ENCODE results near the gene MLLT6. TPM values are rescaled to one million over a fixed set of nuclear protein-coding genes. Genes with fewer than 3 reads are reported as not detected.

Gene MLLT6
- total and polyA plus RNA-seq, 2 of the 4 experiments (the other 2 are of a cell fraction), result 7.2 to 21.2 TPM

GRCh38 chr17:38740806-38741205 is 35.7 kb downstream of the MLLT6 start:
- Histone ChIP-seq H3K18ac (ENCODE audit: low read depth, low read length) (no peak overlapping the region), H3K27ac (ENCODE audit: insufficient read depth, low read length) (no peak overlapping the region), H2BK120ac (ENCODE audit: low read depth, low read length) (no peak overlapping the region), H2BK5ac (ENCODE audit: low read depth, low read length, poor library complexity, severe bottlenecking) (no peak overlapping the region), H3K9me1 (ENCODE audit: insufficient read depth, low read length) (peaks cover 14% of the 10 kb centered on the region), H2BK15ac (ENCODE audit: low read depth, low read length) (no peak overlapping the region), H3K79me1 (ENCODE audit: low read depth in 1 of 2, low read length in 2 of 2) (peaks cover 15 to 71% of the 10 kb centered on the region in 2 experiments), H4K91ac (ENCODE audit: insufficient read depth, low read depth, low read length) (no peak overlapping the region), H3K9ac (ENCODE audit: low read depth, low read length) (no peak overlapping the region), H2AK5ac (ENCODE audit: low read depth, low read length) (0 out of 2 replicates have a peak overlapping the region, but pooled peaks have one; percentile 19), H4K5ac (ENCODE audit: low read depth, low read length) (no peak overlapping the region), H3K9me3 (ENCODE audit: control insufficient read depth, insufficient read depth, low read length) (no peaks in the 10 kb centered on the region), H3K27me3 (ENCODE audit: control insufficient read depth, insufficient read depth, low read length) (no peaks in the 10 kb centered on the region), H3K4me3 (ENCODE audit: insufficient read depth, low read depth, low read length) (no peak overlapping the region), H2BK20ac (ENCODE audit: low read depth, low read length) (no peak overlapping the region), H3K23ac (ENCODE audit: low read depth, low read length) (0 out of 2 replicates have a peak overlapping the region, but pooled peaks have one; percentile 49), H3K36me3 (ENCODE audit: control insufficient read depth, insufficient read depth, low read length) (peaks cover 34% of the 10 kb centered on the region), H3K4me1 (ENCODE audit: control insufficient read depth, insufficient read depth, low read length) (peaks cover 15% of the 10 kb centered on the region), H4K8ac (ENCODE audit: low read depth in 2 of 2, low read length in 2 of 2) (no peak overlapping the region), H3K4me2 (ENCODE audit: low read depth, low read length) (no peak overlapping the region), H2AFZ (replicated peaks; ENCODE audit: low read length, poor library complexity) (no peak overlapping the region), H3K14ac (replicated peaks; ENCODE audit: low read depth, low read length) (no peak overlapping the region), H4K20me1 (ENCODE audit: insufficient read depth, low read length) (peaks cover 71% of the 10 kb centered on the region), H2AK9ac (replicated peaks; ENCODE audit: low read depth, low read length, poor library complexity) (no peak overlapping the region), H3K4ac (ENCODE audit: low read depth, low read length) (no peak overlapping the region), H3K56ac (ENCODE audit: extremely low read depth, insufficient read depth, low read length) (no peak overlapping the region)
- DNase-seq (no peak), ATAC-seq (ENCODE audit: low read depth) (no peak)
- no TSS peak for BruUV-seq (replicated peaks)
- ChIA-PET POLR2A (ENCODE audit: unreplicated experiment) (no interaction called here), CTCF (no interaction called here)
- in situ Hi-C loops (cut with MboI; ENCODE audit: low sequenced_read_pairs) (no loop called here), dilution Hi-C loops (cut with HindIII; ENCODE audit: low sequenced_read_pairs, unreplicated experiment) (no loop called here), intact Hi-C loops (cut with micrococcal nuclease) (no loop called here)
- no CpG with 5 or more reads among the region's 4 CpGs for WGBS, 2 experiments (ENCODE audit: extremely low coverage in 2 of 2, insufficient read length in 1 of 2)
- TF ChIP-seq, protein P1, sequence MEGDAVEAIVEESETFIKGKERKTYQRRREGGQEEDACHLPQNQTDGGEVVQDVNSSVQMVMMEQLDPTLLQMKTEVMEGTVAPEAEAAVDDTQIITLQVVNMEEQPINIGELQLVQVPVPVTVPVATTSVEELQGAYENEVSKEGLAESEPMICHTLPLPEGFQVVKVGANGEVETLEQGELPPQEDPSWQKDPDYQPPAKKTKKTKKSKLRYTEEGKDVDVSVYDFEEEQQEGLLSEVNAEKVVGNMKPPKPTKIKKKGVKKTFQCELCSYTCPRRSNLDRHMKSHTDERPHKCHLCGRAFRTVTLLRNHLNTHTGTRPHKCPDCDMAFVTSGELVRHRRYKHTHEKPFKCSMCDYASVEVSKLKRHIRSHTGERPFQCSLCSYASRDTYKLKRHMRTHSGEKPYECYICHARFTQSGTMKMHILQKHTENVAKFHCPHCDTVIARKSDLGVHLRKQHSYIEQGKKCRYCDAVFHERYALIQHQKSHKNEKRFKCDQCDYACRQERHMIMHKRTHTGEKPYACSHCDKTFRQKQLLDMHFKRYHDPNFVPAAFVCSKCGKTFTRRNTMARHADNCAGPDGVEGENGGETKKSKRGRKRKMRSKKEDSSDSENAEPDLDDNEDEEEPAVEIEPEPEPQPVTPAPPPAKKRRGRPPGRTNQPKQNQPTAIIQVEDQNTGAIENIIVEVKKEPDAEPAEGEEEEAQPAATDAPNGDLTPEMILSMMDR (conservative IDR thresholded peaks at IDR 0.05; ENCODE audit: low read depth, low read length), result no peak
- TF ChIP-seq RFX5 (IDR thresholded peaks at IDR 0.05; ENCODE audit: low read depth, low read length) (no peak), CHD1 (IDR thresholded peaks at IDR 0.05; ENCODE audit: low read depth, low read length) (no peak), RCOR1 (IDR thresholded peaks at IDR 0.05; ENCODE audit: insufficient replicate concordance, low read length) (no peak), POLR2A (IDR thresholded peaks at IDR 0.05; ENCODE audit: low read depth, low read length) (no peak), BHLHE40 (IDR thresholded peaks at IDR 0.05; ENCODE audit: low read depth, low read length) (no peak), CEBPB (IDR thresholded peaks at IDR 0.05; ENCODE audit: low read depth, low read length) (no peak), MAFK (IDR thresholded peaks at IDR 0.05; ENCODE audit: low read depth, low read length) (no peak), MAZ (IDR thresholded peaks at IDR 0.05; ENCODE audit: borderline replicate concordance, low read depth, low read length) (no peak), FOS (IDR thresholded peaks at IDR 0.05; ENCODE audit: low read depth, low read length) (no peak), RAD21 (IDR thresholded peaks at IDR 0.05; ENCODE audit: low read length) (no peak), USF2 (IDR thresholded peaks at IDR 0.05; ENCODE audit: low read depth, low read length) (no peak), SMC3 (IDR thresholded peaks at IDR 0.05; ENCODE audit: low read depth, low read length) (no peak), NFE2L2 (IDR thresholded peaks at IDR 0.05; ENCODE audit: low read depth, low read length) (no peak), MXI1 (IDR thresholded peaks at IDR 0.05; ENCODE audit: borderline replicate concordance, low read depth, low read length) (no peak)
- TF ChIP-seq, protein P2, sequence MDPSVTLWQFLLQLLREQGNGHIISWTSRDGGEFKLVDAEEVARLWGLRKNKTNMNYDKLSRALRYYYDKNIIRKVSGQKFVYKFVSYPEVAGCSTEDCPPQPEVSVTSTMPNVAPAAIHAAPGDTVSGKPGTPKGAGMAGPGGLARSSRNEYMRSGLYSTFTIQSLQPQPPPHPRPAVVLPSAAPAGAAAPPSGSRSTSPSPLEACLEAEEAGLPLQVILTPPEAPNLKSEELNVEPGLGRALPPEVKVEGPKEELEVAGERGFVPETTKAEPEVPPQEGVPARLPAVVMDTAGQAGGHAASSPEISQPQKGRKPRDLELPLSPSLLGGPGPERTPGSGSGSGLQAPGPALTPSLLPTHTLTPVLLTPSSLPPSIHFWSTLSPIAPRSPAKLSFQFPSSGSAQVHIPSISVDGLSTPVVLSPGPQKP (IDR thresholded peaks at IDR 0.05; ENCODE audit: borderline replicate concordance, low read depth, low read length), result no peak
